Limb (tissue), 2 donors: ENCODE results near the gene PDIA5.

Experiments used
- DNase-seq, 2 donors: peaks; one replicate each; pipeline ENCODE4 v3.0.0-alpha.2; 2016; ENCODE audit errors: extremely low spot score in 2 of 2

Gene PDIA5

DNA sequence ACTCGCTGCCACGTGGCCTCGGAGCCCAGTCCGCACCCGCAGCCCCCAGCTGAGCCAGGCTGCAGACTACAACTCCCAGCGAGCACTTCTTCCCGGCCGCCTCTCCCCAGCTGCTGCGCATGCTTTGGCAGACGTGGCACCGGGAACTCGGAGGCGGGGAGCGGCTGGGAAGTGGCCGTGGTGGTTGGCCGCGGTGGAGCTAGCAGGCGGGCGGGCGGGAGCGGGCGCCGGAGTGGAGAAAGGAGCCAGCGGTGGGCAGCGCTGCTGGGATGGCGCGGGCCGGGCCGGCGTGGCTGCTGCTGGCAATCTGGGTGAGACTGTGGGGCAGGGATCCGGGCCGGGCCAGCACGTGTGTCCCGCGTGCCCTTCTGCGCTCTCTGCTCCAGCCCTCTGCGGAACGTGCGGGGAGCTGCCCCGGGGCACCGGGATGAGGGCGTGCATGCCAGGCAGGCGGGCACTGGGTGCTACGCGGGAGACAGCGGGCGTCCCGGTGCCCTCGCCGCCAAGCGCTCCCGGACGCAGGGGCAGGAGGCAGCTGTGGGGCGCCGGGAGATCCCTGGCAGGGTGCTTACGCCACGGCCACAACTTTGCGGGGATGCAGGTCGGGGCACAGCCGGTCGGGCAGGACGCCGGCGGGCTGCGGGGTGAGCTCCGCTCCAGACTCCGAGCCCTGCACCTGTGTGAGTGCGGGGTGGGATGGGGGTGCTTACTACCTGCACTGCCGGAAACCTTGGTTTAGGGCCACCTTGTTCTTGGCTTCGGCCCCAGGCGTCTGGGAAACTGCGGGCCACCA is at the start of gene PDIA5:
PDIA5 (plus strand) TSS at position 130 of the 793 bp plus-strand sequence; CDS start at position 270, 140 bp downstream.
- DNase-seq, result peak; percentile 89 to 92

DNA sequence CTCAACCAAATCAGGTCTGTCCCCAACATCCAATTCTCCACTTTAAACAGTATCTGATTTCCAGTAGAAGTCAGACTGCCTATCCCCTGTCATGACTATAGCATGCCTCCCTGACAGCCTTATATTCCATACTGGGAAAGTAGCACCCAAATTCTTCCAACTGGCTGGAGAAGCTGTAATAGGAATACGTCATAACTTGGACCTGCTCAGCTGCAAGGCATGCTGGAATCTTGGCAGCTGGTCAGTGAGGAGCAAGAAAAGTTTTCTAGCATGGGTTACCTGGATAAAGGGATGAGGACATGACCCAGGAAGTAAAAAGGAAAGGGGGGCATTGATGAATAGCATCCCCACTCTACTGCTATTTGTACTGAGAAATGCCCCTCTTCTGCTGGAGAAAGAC is 48.1 kb upstream of the PDIA5 start:
- no peak for DNase-seq

GRCh38 chr3:123019161-123019560 is 47.7 kb upstream of the PDIA5 start:
- DNase-seq, result no peak

- no peak for DNase-seq
Observed at GRCh38 chr3:123019591-123019990, 47.2 kb upstream of the PDIA5 start.

DNA sequence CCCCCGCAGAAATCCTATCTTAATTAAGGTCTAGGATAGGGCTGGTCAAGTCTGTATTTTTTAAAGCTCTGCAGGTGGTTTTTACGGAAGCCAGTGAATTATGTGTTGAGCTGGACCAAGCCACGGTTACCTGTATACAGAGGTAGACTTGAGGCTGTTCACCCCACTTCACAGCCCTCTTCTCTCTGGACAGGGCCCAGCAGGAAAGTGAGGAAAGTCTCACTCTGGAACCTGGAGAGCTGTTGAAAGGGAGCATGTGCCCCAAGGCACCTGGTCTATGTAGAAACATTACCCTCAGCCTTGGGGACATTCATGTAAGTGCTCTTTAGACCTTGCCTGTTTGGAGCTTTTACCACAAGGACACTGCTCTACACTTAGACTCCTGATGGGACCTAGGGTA is 46.1 kb upstream of the PDIA5 start:
- DNase-seq, result no peak

- no peak for DNase-seq
Observed at GRCh38 chr3:123021388-123021787, 45.4 kb upstream of the PDIA5 start.

- DNase-seq, result no peak
Observed at GRCh38 chr3:123021996-123022510, 44.8 kb upstream of the PDIA5 start.

DNA sequence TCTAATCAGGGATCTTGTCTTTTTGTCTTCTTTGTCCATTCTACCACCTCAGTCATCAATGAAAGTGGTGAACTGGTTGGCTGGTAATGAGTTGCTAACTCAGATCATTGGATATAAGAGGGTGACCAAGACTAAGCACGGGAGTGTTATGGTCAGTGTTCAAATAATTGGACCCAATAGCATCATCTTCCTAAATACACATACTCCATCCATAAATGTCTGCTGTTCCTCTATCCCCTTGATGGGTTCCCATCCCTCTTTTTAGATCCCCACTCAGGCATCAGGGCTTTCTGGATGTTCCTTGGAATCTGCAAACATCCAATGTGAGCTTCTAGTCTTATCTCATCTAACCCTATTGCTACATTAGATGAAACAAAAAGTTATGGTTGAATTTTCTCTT is 42.8 kb upstream of the PDIA5 start:
- no peak for DNase-seq

DNA sequence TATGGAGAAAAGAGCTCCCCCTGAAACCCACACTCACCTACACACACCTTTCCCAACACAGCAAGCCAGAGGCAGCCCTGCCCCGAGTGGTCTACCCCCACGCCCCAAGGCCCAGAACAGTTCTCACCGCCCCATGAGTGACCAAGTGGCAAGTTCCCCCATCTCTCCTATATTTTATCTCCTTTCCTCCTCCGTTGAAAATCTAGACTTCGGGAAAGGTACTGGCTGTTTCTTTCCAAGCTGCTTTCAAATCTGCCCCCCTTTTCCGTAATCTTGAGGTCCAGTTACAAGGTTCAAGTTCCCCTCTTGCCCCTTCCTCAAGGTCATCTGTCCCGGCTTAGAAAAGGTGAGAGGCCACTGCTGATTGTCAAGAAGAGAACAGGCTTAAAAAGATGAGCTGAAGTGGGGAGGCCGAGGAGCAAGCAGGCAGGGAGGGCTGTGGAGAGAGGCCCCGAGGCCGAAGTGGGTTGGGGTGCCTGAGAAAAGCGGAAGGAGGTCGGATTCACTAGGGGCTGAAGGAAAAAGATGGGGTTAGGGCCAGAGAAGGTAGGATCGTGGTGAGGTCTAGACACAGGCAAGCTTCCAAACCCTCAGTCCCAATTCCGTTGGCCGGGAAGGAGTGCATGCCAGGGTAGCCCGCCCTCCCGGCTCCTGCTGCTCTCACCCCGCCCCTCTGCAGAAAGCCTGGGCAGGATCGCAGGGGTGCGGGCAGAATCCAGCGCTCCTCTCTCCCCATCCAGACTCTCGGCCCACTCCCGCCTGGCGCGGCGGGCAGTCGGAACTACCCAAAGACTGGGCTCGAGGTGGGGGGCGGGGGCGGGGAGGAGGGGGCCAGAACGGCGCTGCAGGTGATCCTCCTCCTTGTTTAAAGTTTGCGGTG is 40.9 kb upstream of the PDIA5 start:
- peak in 1 of 2 donors; percentile 66 for DNase-seq

- DNase-seq, result peak in 1 of 2 donors; percentile 72
Observed at GRCh38 chr3:123026565-123027291, 40.1 kb upstream of the PDIA5 start.

GRCh38 chr3:123027292-123028232 is 39.3 kb upstream of the PDIA5 start, which contains the start of gene SEMA5B:
TSS of gene SEMA5B (minus strand) at chr3:123027763. CDS start at chr3:122961263, 66,500 bp downstream.
- DNase-seq, result peak; percentile 43 to 84

DNA sequence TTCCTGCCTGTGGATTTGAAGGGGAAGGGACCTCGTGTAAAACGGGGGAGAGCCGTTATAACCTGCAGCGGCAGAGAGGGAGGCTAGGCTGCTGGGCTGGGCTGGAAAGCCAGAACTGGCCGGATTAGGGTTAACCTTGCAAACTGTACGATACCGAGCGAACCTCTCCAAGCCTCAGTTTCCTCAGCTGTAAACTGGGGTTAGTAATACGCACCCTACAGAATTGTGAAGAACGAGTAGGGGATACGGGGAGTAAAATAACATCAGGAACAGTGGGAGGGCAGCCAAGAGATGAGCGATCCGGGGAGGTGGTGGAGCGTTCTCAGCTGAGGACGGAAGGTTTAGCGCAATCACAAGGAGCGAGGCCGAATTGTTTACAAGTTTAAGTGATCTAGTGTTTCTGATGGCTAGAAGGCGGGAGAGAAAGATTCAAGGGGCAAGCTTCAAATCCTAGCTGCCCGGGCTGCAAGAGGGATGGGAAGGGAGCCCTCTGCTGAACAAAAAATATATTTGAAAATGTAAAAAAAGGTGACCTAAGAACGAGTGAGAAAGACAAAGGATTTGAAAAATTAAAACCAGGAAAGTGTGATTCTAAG is 38.5 kb upstream of the PDIA5 start:
- DNase-seq, result peak; percentile 53 to 86

GRCh38 chr3:123031051-123031450 is 35.8 kb upstream of the PDIA5 start:
- DNase-seq, result no peak

- no peak for DNase-seq
Observed at GRCh38 chr3:123032057-123032456, 34.8 kb upstream of the PDIA5 start.

GRCh38 chr3:123034120-123034519 is 32.7 kb upstream of the PDIA5 start:
- no peak for DNase-seq

DNA sequence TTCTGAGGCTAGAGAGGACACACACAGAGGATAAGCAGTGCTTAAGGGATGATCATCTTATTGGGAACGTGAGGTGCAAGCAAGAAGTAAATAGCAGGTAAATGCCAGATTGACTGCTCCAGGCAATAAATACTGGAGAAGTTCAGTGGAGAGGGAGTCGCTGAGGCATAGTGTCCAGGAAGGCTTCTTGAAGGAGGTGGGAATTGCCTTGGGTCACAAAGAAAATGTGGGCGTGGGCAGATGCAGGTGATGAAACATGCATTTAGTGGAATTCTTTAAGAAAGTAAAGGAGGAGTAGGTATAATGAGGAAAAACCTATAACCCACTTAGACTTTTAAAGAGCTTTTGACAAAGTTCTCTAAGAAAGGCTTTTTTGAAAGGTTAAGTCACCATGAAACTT is 31.8 kb upstream of the PDIA5 start:
- DNase-seq, result no peak

GRCh38 chr3:123036352-123037014 is 30.3 kb upstream of the PDIA5 start:
- DNase-seq, result no peak

DNA sequence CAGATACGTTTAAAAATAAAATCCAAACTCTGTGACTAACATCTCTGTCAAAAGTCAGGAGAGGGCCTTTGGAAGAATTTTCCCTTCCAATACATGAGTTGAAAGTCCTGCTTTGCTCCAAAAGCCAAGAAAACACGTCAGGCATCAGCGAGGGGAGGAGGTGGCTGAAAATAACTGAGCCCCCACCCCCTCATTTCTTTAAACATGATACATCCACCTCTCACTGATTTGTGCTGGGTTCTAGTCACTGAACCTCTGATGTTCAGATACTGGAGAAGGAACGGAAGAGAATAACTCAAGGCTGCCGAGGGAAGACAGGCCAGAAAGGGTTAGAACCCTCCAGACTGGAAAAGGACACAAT is 29.8 kb upstream of the PDIA5 start:
- DNase-seq, result no peak

DNA sequence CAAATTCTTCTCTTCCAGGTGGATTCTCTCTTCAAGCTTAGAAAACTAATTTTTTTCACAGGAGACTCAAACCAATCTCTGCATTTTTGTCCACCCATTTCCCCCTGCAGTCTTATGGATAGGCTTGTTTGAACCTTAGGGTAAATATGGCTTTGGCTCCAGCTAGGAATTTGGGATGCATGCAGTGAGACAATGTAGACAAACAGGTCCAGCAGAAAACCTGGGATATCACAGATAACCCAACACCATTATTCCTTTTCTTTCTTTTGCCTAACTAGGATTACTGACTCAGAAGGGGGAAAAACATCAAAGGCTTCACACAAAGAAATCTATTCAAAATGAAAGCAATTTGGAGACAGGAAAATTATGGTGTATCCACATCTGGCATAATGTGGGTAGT is 28.1 kb upstream of the PDIA5 start:
- DNase-seq, result no peak
